ENCODE data around the gene ZFYVE26.
"Not testable (repeated sequence)": the region's sequence is repeated elsewhere in the genome, so short reads cannot be mapped to it uniquely, and the experiment has no call there.

ZFYVE26 gene

DNA sequence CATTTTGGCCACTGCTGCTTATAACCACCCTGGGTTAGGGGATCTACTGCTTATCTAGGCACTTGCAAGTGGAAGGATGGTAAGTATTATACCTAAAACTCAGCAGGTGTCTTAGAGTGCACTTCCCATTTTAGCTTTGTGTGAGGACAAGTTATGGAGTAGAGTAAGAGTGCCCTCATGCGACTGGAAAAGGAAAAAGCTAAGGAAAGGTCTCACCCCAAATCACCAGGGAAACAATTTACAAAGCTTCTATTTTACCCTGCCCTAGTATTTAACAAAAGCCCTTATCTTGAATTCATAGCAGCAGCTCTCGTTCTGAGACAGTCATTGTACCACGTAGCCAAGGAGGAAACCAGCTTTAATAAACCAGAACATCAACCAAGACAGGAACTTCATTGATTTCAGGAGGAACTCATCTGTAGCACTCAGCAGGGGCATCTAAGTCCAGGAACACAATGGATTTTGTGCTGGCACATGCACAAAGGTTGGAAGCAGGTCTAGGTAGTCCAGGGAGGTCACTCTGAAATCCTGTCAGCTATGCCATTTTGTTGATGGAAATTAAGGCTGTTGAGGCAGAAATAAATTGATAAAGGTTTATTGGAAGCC lies 111.8 kb downstream of the ZFYVE26 start:
- DNase-seq: peak; percentile 78

DNA sequence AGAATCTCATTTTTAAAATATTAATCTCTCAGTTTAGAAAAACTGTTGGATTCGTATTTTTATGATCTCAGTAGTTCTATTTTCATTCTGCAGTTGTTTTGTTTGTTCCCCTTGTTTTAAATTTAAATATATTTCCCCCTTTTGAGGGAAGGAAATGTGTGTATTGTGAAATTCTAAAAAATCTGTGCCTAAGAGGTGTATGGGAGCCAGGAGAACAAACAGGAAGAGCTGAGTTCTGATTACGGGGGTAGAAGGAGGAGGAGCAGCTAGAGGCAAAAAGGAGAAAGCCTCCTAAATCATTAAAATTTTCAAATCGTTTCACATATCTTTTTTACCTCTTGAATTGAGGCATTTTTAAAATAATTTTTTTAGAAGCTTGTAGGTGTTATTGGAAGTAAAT lies 112.4 kb downstream of the ZFYVE26 start:
- no peak for DNase-seq

DNA sequence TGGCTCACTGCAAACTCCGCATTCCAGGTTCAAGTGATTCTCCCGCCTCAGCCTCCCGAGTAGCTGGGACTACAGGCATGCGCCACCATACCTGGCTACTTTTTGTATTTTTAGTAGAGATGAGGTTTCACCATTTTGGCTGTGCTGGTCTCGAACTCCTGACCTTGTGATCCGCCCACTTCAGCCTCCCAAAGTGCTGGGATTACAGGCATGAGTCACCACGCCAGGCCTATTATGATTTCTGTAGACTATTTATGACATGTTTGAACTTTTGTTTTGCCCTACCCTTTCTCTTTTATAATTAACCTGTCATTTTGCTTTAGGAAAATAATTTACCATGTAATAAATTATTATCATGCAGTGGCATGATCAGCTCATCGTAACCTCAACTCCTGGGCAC lies 114.9 kb downstream of the ZFYVE26 start, which contains the start of gene RDH12:
Gene RDH12, plus strand, starts transcription at position 395 of the 400 bp plus-strand sequence. CDS start 20,757 bp downstream, outside the sequence.
- DNase-seq: not testable (repeated sequence)

DNA sequence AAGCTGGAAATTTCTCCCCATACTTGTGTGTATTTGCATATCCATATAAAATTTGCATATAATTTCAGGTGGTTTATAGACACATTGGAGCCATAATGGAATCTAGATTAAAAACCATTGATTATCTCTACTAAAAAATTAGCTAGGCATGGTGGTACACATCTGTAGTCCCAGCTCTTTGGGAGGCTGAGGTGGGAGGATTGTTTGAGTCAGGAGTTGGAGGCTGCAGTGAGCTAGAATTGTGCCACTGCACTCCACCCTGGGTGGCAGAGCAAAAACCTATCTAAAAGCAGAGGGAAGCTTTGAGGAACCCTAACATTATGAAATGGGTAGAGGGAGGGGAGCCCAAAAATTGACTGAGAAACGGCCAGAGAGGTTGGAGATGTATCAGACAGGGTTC lies 118.2 kb downstream of the ZFYVE26 start:
- DNase-seq: no peak

DNA sequence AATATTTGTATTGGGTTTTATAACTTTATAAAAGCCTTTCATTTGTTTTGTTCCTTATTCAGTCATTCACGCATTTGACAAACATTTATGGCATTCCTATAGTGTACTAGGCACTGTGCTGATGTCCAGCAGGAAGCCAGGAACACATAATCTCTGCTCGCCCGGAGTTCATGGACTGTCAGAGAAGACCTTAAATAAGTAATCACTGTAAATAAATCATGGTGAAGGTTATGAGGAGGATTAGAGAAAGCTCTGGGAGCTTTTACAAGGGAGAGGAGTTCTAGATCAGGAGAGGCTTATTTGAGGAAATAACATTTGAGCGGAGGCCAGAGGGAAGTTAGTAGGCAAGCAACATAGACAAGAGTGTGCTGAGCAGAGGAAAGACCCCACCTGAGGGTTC lies 119.4 kb downstream of the ZFYVE26 start:
- no peak for DNase-seq

Data from NCI-H510A treated with DMSO at 0.1 percent for 48 hours (cell line).